Stimulated activated CD8-positive, alpha-beta memory T cell treated with anti-CD3 and anti-CD28 coated beads, Interleukin-7, amount 100 ng/mL, for 48 hours (primary cell): ENCODE results near the gene EXOC7.

Experiments used
- DNase-seq, 2 donors: peaks; one replicate each; pipeline ENCODE4 v3.0.0-alpha.2; 2020; ENCODE audit warnings: low read depth in 1 of 2; ENCODE audit errors: extremely low read depth in 1 of 2

The EXOC7 gene

GRCh38 chr17:76122431-76123190 is 19.0 kb upstream of the EXOC7 start:
- no peak for DNase-seq

DNA sequence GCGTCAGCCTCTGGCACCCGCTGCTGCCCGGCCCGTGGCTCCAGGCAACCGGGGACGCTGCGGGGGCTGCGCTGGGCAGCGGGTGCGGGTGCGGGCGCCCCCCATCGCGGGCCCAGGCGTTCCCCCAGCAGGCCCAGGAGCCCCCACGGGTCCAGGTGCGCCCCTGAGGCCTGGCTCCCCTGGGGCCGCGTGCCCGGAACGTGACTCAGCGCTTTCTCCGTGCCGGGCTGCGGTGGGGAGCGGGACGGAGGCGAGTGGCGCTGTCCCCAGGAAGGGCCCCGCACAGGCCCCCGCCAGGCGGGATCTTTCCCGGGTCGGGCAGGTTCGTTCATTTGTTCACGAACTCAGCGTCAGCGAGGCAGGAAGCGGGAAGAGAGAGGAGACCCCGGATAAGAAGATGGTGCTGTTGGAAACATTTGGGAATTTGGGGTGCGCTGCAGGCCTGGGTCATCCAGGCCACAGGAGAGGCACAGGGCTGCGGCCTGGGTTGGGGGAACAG is 18.4 kb upstream of the EXOC7 start:
- no peak for DNase-seq

DNA sequence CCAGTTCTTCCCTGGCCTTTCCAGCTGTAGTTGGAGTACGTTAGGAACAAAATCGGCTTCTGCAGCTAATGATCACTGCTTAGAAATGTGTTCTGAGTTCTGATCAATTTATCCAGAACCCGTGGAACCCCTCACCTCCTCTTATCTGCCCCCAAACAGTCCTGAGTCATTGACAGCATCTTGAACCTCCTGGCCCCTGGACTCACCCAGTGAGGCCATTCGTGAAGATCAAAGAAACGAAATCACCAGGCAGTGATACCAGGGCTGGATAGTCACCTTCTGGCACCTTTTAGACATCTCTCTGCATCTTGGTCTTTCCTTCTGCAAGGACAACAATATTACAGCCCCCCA is 17.0 kb upstream of the EXOC7 start:
- no peak for DNase-seq

GRCh38 chr17:76119409-76120371 is 16.1 kb upstream of the EXOC7 start:
- no peak for DNase-seq

GRCh38 chr17:76115138-76115754 is 11.7 kb upstream of the EXOC7 start:
- no peak for DNase-seq

- no peak for DNase-seq
Measured at GRCh38 chr17:76111956-76112355, 8.4 kb upstream of the EXOC7 start.

DNA sequence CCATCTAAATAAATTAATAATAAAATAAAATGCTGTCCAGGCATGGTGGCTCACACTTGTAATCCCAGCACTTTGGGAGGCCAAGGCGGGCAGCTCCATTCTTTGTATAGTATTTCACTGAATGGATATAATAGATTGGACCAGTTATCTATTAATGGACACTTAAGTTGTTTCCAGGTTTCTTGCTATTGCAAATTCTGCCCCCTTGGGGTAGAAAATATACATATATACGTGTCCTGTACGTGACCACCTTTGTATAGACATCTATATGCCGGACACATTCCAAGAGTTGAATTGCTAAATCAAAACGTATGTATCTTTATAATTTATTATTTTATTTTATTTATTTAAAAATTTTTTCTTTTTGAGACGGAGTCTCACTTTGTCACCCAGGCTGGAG is 3.9 kb upstream of the EXOC7 start:
- no peak for DNase-seq

GRCh38 chr17:76106703-76107102 is 3.1 kb upstream of the EXOC7 start:
- no peak for DNase-seq

DNA sequence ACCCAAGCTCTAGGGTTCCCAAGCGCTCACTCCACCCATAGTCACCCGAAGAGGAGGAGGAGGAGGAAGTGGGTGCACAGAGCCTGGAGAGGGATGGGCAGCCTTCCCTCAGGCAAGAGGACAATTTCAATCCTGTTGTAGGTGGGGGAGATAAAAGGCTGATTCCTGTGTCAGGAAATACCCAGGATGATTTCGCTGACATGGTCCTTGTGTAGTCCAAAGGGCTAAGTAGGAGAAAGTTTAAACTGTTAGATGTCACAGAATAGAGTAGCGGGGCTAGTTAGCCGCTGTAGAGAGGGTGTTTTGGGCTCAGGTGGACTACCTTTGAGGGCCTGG is 1.3 kb upstream of the EXOC7 start:
- no peak for DNase-seq

DNA sequence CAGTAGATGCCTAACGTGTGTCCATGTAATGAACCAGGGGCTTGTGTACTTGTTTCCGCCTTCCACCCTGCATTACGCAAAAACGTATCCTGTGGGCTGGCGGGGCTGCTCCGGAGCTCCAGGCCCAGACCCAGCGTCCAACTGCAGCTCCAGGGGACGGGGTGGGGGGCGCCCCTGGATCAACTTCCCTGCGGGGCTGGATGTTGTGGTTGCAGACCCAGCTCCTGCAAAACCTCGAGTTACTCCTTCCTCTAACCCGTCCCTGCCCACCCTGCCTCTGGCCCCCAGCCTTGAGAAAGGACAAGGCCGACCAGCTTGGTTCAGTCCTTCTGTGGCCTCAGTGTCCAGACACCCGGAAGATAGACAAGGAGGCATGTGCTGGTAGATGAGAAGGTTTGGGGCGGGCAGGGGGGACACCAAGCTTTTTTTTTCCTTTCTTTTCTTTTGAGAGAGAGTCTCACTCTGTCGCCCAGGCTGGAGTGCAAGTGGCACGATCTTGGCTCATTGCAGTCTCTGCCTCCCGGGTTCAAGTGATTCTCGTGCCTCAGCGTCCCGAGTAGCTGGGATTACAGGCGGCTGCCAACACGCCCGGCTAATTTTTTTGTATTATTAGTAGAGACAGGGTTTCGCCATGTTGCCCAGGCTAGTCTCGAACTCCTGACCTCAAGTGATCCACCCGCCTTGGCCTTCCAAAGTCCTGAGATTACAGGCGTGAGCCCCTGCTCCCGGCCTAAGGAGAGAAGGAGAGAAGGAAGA is 731 bp upstream of the EXOC7 start:
- DNase-seq = no peak

- no peak for DNase-seq
Measured at GRCh38 chr17:76102944-76103273, 678 bp downstream of the EXOC7 start.

- no peak for DNase-seq
Measured at GRCh38 chr17:76097716-76098295, 5.8 kb downstream of the EXOC7 start.

DNA sequence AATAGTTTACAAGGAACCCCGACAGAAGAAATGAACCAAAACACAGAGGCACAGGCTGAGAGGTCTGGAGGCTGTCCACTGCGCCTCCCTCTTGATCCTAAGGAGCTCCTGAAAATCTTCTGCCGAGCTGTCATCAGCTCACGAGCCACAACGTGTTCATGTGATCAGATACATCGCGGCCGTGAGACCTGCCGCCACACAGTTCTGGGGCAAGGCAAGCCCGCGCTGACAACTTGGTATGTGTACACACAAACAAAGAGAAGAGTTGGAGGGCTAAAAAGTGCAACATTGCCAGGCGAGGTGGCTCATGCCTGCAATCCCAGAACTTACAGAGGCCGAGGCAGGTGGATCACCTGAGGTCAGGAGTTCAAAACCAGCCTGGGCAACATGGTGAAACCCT is 7.6 kb downstream of the EXOC7 start:
- DNase-seq = no peak

- DNase-seq = no peak
Measured at GRCh38 chr17:76094046-76094445, 9.5 kb downstream of the EXOC7 start.

GRCh38 chr17:76092526-76093413 is 10.8 kb downstream of the EXOC7 start:
- DNase-seq = no peak

- no peak for DNase-seq
Measured at GRCh38 chr17:76091526-76092286, 11.9 kb downstream of the EXOC7 start.

DNA sequence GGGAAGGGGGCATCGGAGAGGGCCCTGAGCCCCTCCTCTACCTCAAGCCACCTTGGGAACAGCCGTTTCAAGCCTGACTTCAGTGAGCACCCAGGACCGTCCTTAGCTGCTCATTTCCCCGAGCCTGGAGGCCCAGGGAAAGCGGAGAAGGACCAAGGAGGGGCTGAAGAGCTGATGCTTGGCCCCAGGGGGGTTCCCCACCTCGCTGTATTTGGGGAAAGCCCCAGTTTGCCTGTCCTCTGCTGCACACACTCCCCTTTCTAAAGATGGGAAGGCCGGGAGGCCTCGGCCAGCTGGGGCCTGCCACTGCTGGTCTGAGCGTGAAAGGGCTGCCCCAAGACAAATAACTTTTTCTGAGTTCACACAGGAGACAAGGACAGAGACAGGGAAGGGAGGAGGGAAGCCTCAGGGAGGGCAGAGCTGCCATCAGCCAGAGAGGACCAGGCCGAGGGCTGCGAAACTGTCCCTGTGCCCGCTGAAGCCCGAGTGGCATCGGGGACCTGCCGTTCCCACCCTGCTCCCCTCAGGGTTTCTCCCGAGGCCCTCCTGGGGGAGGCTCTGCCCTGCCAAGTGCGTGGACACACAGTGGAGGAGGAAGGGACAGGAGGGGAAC is 13.0 kb downstream of the EXOC7 start:
- DNase-seq = no peak

DNA sequence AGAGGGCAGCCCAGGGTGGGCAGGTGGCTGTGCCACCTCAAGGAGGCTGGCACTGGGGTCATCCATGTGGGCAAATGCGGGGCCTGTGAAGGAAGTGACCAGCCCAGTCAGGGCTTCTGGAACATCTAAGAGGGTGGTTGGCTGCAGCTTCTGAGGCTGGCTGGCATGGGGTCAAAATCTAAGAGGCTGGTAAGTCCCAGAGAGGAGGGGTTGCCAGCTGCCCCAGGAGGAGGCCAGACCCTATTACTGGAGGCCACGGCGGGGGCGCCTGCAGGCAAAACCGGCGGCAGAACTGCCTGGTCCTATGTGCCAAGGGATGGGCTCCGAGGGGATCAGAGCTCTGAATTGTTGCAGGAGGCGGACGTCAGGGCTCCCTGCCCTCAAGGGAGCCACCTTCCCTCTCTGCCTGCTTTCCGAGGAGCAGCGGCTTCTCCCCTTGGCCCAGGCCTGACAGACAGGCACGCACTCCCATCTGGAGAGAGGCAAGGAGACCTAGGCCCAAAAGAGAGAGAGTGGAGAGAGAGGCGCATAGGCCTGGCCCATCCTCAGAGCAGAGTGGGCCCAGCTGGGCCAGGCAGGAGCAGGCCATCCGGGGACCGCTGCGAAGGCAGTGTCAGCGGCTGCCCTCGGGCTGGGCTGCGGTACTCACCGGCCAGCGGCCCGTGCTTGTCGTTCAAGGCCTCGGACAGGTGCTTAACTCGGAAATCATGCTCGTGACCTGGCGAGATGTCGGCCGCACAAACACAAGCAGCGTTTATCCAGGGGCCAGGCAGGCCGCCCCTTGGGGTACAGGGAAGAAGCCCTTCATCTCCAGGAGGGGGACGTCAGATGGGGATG is 13.7 kb downstream of the EXOC7 start:
- DNase-seq = no peak
